H1 (cell line): ENCODE results near the gene KTN1. TPM values are rescaled to one million over a fixed set of nuclear protein-coding genes. Genes with fewer than 3 reads are reported as not detected.

Experiments used
- BCL11A ChIP-seq, 2 experiments: IDR thresholded peaks; one replicate each; pipeline ENCODE4 v1.6.1; 2011; ENCODE audit warnings: low read depth in 2 of 2, low read length in 2 of 2, mild to moderate bottlenecking in 2 of 2
- MAFK ChIP-seq: IDR thresholded peaks from 2 replicates; pipeline ENCODE4 v1.6.1; 2012; ENCODE audit warnings: low read depth, mild to moderate bottlenecking, improper control_type of control experiment, low read length
- POLR2A ChIP-seq, 2 experiments: IDR thresholded peaks; 1 replicate in 1 of 2; 2 replicates in 1 of 2; pipeline ENCODE4 v1.6.1; 2011; ENCODE audit warnings: low read depth in 2 of 2, low read length in 2 of 2, mild to moderate bottlenecking in 2 of 2; ENCODE audit errors: control extremely low read depth in 1 of 2
- RBBP5 ChIP-seq: IDR thresholded peaks from 2 replicates; pipeline ENCODE4 v1.7.1; 2012; ENCODE audit warnings: low read depth, mild to moderate bottlenecking, inconsistent platforms, low read length, moderate library complexity, borderline replicate concordance
- SP4 ChIP-seq: IDR thresholded peaks from 2 replicates; pipeline ENCODE4 v1.6.1; 2012; ENCODE audit warnings: low read length, inconsistent platforms
- TAF1 ChIP-seq: IDR thresholded peaks from 2 replicates; pipeline ENCODE4 v1.6.1; 2011; ENCODE audit warnings: mild to moderate bottlenecking, low read depth, low read length
- polyA plus RNA-seq, 7 experiments: library from polyadenylated mRNA; depleted of rRNA in 3 of 7; stranded (reverse) in 5 of 7; unstranded in 2 of 7; fragments of >200 nt in 5 of 7; fragments of 200-250 nt in 2 of 7; gene quantifications; 1 replicate in 5 of 7; 2 replicates in 1 of 7; 4 replicates in 1 of 7; pipeline versions ENCODE4 v1.2.1 to v1.2.3, GENCODE V29; 2011 to 2013; ENCODE audit warnings: missing spikeins in 2 of 7, mixed read lengths in 2 of 7
- total RNA-seq: library from RNA; stranded (reverse); fragmentation: NEBNext Ultra II Directional; extraction: Animal tissue kit (Norgen Biotek cat#: 25700); gene quantifications from 2 replicates; pipeline ENCODE4 v1.2.1, GENCODE V29; 2021
- TF ChIP-seq, protein P1 (sequence below): fragments of 300-600 bp; sonication (generic); IDR thresholded peaks from 2 replicates; pipeline ENCODE4 v1.7.1; 2012; ENCODE audit warnings: low read length, moderate library complexity, mild to moderate bottlenecking, inconsistent platforms; ENCODE audit not compliant: insufficient replicate concordance
- TF ChIP-seq, protein P2 (sequence below), 3 experiments: IDR thresholded peaks; 1 replicate in 2 of 3; 2 replicates in 1 of 3; pipeline versions ENCODE4 v1.5.1 to v1.6.1; 2011; ENCODE audit warnings: low read length in 3 of 3, mild to moderate bottlenecking in 3 of 3, inconsistent platforms in 2 of 3, low read depth in 1 of 3, moderate library complexity in 1 of 3; ENCODE audit not compliant: insufficient read depth in 1 of 3; ENCODE audit errors: control extremely low read depth in 1 of 3

Gene KTN1
- total and polyA plus RNA-seq, 2 of the 8 experiments (the other 6 are each of a cell fraction or from before 2014, with no cell fraction given): 15.4 to 151 TPM

DNA sequence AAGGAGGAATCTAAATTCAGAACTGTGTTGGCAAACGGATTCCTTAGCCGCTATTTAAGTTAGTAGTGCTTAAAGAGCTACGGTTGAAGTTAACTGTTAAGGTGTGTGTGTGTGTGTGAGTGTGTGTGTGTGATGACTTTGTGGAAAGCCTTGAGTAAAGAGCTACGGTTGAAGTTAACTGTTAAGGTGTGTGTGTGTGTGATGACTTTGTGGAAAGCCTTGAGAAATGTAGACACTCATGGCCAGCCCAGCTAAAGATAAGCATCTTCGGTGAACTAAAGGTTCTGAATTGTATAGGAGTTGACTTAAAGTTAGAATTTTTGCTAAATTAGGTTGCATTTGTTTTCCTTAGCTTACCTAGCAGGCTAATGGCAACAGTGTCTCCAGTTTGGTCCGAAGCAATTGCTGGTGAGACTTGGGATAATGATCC lies 1.4 kb downstream of the KTN1 start (continued):
- TF ChIP-seq, protein P1, sequence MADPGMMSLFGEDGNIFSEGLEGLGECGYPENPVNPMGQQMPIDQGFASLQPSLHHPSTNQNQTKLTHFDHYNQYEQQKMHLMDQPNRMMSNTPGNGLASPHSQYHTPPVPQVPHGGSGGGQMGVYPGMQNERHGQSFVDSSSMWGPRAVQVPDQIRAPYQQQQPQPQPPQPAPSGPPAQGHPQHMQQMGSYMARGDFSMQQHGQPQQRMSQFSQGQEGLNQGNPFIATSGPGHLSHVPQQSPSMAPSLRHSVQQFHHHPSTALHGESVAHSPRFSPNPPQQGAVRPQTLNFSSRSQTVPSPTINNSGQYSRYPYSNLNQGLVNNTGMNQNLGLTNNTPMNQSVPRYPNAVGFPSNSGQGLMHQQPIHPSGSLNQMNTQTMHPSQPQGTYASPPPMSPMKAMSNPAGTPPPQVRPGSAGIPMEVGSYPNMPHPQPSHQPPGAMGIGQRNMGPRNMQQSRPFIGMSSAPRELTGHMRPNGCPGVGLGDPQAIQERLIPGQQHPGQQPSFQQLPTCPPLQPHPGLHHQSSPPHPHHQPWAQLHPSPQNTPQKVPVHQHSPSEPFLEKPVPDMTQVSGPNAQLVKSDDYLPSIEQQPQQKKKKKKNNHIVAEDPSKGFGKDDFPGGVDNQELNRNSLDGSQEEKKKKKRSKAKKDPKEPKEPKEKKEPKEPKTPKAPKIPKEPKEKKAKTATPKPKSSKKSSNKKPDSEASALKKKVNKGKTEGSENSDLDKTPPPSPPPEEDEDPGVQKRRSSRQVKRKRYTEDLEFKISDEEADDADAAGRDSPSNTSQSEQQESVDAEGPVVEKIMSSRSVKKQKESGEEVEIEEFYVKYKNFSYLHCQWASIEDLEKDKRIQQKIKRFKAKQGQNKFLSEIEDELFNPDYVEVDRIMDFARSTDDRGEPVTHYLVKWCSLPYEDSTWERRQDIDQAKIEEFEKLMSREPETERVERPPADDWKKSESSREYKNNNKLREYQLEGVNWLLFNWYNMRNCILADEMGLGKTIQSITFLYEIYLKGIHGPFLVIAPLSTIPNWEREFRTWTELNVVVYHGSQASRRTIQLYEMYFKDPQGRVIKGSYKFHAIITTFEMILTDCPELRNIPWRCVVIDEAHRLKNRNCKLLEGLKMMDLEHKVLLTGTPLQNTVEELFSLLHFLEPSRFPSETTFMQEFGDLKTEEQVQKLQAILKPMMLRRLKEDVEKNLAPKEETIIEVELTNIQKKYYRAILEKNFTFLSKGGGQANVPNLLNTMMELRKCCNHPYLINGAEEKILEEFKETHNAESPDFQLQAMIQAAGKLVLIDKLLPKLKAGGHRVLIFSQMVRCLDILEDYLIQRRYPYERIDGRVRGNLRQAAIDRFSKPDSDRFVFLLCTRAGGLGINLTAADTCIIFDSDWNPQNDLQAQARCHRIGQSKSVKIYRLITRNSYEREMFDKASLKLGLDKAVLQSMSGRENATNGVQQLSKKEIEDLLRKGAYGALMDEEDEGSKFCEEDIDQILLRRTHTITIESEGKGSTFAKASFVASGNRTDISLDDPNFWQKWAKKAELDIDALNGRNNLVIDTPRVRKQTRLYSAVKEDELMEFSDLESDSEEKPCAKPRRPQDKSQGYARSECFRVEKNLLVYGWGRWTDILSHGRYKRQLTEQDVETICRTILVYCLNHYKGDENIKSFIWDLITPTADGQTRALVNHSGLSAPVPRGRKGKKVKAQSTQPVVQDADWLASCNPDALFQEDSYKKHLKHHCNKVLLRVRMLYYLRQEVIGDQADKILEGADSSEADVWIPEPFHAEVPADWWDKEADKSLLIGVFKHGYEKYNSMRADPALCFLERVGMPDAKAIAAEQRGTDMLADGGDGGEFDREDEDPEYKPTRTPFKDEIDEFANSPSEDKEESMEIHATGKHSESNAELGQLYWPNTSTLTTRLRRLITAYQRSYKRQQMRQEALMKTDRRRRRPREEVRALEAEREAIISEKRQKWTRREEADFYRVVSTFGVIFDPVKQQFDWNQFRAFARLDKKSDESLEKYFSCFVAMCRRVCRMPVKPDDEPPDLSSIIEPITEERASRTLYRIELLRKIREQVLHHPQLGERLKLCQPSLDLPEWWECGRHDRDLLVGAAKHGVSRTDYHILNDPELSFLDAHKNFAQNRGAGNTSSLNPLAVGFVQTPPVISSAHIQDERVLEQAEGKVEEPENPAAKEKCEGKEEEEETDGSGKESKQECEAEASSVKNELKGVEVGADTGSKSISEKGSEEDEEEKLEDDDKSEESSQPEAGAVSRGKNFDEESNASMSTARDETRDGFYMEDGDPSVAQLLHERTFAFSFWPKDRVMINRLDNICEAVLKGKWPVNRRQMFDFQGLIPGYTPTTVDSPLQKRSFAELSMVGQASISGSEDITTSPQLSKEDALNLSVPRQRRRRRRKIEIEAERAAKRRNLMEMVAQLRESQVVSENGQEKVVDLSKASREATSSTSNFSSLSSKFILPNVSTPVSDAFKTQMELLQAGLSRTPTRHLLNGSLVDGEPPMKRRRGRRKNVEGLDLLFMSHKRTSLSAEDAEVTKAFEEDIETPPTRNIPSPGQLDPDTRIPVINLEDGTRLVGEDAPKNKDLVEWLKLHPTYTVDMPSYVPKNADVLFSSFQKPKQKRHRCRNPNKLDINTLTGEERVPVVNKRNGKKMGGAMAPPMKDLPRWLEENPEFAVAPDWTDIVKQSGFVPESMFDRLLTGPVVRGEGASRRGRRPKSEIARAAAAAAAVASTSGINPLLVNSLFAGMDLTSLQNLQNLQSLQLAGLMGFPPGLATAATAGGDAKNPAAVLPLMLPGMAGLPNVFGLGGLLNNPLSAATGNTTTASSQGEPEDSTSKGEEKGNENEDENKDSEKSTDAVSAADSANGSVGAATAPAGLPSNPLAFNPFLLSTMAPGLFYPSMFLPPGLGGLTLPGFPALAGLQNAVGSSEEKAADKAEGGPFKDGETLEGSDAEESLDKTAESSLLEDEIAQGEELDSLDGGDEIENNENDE: no peak
- no peak for TF ChIP-seq RBBP5
- TF ChIP-seq, protein P2, sequence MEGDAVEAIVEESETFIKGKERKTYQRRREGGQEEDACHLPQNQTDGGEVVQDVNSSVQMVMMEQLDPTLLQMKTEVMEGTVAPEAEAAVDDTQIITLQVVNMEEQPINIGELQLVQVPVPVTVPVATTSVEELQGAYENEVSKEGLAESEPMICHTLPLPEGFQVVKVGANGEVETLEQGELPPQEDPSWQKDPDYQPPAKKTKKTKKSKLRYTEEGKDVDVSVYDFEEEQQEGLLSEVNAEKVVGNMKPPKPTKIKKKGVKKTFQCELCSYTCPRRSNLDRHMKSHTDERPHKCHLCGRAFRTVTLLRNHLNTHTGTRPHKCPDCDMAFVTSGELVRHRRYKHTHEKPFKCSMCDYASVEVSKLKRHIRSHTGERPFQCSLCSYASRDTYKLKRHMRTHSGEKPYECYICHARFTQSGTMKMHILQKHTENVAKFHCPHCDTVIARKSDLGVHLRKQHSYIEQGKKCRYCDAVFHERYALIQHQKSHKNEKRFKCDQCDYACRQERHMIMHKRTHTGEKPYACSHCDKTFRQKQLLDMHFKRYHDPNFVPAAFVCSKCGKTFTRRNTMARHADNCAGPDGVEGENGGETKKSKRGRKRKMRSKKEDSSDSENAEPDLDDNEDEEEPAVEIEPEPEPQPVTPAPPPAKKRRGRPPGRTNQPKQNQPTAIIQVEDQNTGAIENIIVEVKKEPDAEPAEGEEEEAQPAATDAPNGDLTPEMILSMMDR (IDR thresholded peaks at IDR 0.05; ENCODE audit: control extremely low read depth in 1 of 3, insufficient read depth in 1 of 3, low read depth in 1 of 3, low read length in 3 of 3): no peak
- TF ChIP-seq SP4: no peak
- no peak for TF ChIP-seq TAF1
- no peak for TF ChIP-seq MAFK
- TF ChIP-seq BCL11A (IDR thresholded peaks at IDR 0.05; ENCODE audit: low read depth in 2 of 2, low read length in 2 of 2): no peak
- no peak for TF ChIP-seq POLR2A (IDR thresholded peaks at IDR 0.05; ENCODE audit: control extremely low read depth in 1 of 2, low read depth in 2 of 2, low read length in 2 of 2)
- TF ChIP-seq, all 59 proteins: peak for 0
